ENCODE results near the gene CLCN6. TPM values are rescaled to one million over a fixed set of nuclear protein-coding genes. Genes with fewer than 3 reads are reported as not detected.

The CLCN6 gene
- total and polyA plus RNA-seq, 4 donors: 5.0 to 9.0 (median 6.5) TPM

DNA sequence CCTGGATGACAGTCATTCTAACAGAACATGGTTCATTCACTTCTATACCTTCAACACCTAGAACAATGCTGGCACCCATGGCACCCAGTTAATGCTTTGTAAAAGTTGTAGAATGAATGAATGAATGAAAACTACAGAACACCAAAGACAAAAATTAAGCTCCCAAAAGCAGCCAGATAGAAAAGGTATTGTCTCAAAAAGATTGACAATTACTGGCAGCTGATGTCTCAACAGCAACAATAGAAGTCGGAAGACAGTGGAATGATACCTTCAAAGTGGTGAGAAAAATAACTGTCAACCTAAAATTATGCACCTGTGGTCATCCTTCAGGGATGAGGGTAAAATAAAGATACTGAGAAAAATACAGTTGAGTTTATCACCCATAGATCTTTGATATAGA, 48.9 kb upstream of the CLCN6 start:
- Histone ChIP-seq H3K9me3 (ENCODE audit: control insufficient read depth in 4 of 4, low read length in 3 of 4) (no peaks in the 10 kb centered on the region), H3K27me3 (ENCODE audit: control insufficient read depth in 4 of 4, insufficient read depth in 4 of 4, low read length in 3 of 4) (peaks cover 0 to 6% (median 0%) of the 10 kb centered on the region in 4 donors), H3K4me1 (ENCODE audit: control insufficient read depth in 4 of 4, insufficient read depth in 4 of 4, low read length in 3 of 4) (peaks cover 0 to 4% (median 0%) of the 10 kb centered on the region in 4 donors), H3K4me3 (ENCODE audit: low read depth in 1 of 3, low read length in 3 of 3) (no peak overlapping the region), H3K9ac (ENCODE audit: low read depth in 1 of 2, low read length in 2 of 2) (no peak overlapping the region), H3K27ac (ENCODE audit: low read depth in 1 of 2, low read length in 2 of 2) (no peak overlapping the region), H3K36me3 (ENCODE audit: control insufficient read depth in 4 of 4, insufficient read depth in 3 of 4, low read depth in 1 of 4, low read length in 3 of 4) (no peaks in the 10 kb centered on the region)
- DNase-seq (ENCODE audit: low spot score): no peak
- no peak for TF ChIP-seq YY1 (IDR thresholded peaks at IDR 0.05)
- TF ChIP-seq, protein P1, sequence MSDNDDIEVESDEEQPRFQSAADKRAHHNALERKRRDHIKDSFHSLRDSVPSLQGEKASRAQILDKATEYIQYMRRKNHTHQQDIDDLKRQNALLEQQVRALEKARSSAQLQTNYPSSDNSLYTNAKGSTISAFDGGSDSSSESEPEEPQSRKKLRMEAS (IDR thresholded peaks at IDR 0.05): no peak
- TF ChIP-seq, protein P2, sequence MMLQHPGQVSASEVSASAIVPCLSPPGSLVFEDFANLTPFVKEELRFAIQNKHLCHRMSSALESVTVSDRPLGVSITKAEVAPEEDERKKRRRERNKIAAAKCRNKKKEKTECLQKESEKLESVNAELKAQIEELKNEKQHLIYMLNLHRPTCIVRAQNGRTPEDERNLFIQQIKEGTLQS (IDR thresholded peaks at IDR 0.05): no peak
- no peak for TF ChIP-seq JUND (IDR thresholded peaks at IDR 0.05)
- no peak for TF ChIP-seq TAF1 (conservative IDR thresholded peaks at IDR 0.05)
- TF ChIP-seq HNF4G (IDR thresholded peaks at IDR 0.05): no peak
- no peak for TF ChIP-seq NR2F2 (IDR thresholded peaks at IDR 0.05)
- no peak for TF ChIP-seq RAD21 (IDR thresholded peaks at IDR 0.05)
- TF ChIP-seq HNF4A (conservative IDR thresholded peaks at IDR 0.05): no peak
- WGBS: 96% methylated on average over 1 of the region's 1 CpG

DNA sequence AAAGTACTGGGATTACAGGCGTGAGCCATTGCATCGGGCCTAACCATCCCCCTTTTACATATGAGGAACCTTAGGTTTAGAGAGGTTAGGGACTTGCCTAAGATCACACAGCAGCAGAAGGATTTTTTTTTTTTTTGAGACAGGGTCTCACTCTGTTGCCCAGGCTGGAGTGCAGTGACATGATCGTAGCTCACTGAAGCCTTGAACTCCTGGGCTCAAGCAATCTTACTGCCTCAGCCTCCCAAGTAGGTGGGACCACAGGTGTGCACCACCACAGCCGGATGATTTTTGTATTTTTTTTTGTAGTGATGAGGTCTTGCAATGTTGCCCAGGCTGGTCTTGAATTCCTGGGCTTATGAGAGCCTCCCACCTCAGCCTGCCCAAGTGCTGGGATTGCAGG, 46.2 kb upstream of the CLCN6 start:
- Histone ChIP-seq H3K27ac (ENCODE audit: low read depth in 1 of 2, low read length in 2 of 2) (no peak overlapping the region), H3K36me3 (ENCODE audit: control insufficient read depth in 4 of 4, insufficient read depth in 3 of 4, low read depth in 1 of 4, low read length in 3 of 4) (no peaks in the 10 kb centered on the region), H3K9ac (ENCODE audit: low read depth in 1 of 2, low read length in 2 of 2) (no peak overlapping the region), H3K27me3 (ENCODE audit: control insufficient read depth in 4 of 4, insufficient read depth in 4 of 4, low read length in 3 of 4) (peaks cover 0 to 6% (median 0%) of the 10 kb centered on the region in 4 donors), H3K9me3 (ENCODE audit: control insufficient read depth in 4 of 4, low read length in 3 of 4) (no peaks in the 10 kb centered on the region), H3K4me3 (ENCODE audit: low read depth in 1 of 3, low read length in 3 of 3) (no peak overlapping the region), H3K4me1 (ENCODE audit: control insufficient read depth in 4 of 4, insufficient read depth in 4 of 4, low read length in 3 of 4) (peaks cover 0 to 5% (median 0%) of the 10 kb centered on the region in 4 donors)
- 92% methylated on average over 4 of the region's 4 CpGs for WGBS
- TF ChIP-seq GABPA (IDR thresholded peaks at IDR 0.05 in 1 of 2, conservative IDR thresholded peaks at IDR 0.05 in 1 of 2): no peak
- TF ChIP-seq FOXA1 (IDR thresholded peaks at IDR 0.05): no peak
- no peak for TF ChIP-seq JUND (IDR thresholded peaks at IDR 0.05)
- DNase-seq (ENCODE audit: low spot score): no peak

DNA sequence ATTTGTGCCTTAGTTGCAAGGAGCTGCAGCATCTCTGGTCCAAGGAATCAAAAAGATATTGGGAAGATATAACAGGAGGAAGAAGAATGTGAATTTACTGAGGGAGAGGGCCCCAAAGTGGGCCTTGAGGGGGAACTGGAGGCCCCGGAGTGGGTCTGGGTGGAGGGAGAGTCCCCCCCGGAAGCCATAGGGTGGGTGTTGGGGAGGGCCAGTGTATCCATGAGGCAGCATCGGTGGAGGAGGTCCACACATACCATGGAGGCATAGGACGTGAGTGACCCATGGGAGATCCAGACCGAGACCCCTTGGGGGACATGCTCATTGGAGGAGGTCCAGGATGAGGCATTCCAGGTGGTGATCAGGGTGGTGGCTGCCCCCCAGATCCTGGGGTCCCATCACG, 44.7 kb upstream of the CLCN6 start:
- TF ChIP-seq, protein P1 (IDR thresholded peaks at IDR 0.05): no peak

DNA sequence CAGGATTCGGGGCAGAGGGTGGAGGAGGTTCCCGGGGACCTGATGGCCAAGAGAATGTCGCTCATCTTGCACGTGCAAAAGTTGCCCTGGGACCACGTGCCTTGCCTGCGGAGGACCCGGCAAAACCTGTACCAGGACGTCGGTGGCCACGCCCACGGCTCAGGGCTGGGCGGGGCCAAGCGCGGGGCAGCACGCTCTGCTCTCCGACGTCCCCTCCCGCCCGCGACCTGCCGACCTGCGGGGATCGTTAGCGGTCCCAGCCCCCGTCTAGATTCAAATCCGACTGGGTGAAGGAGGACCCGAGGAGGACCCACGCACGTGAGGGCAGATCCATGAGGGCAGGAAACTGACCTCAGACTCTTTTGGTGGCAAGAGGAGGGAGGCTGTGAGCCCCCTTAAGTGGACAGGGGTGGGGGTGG, 44.0 kb upstream of the CLCN6 start, which contains the start of gene C1orf167:
TSS of gene C1orf167 (plus strand) at position 206 of the 419 bp plus-strand sequence. CDS start 2,208 bp downstream, outside the sequence.
- H3K27me3 ChIP-seq (ENCODE audit: control insufficient read depth in 4 of 4, insufficient read depth in 4 of 4, low read length in 3 of 4): peaks cover 0 to 6% (median 0%) of the 10 kb centered on the region in 4 donors
- WGBS: 7% methylated on average over 29 of the region's 29 CpGs
- H3K4me3 ChIP-seq (ENCODE audit: low read depth in 1 of 3, low read length in 3 of 3): no peak within 1 kb of the TSS
- H3K9ac ChIP-seq (ENCODE audit: low read depth in 1 of 2, low read length in 2 of 2): no peak within 1 kb of the TSS
- no peaks in the 10 kb centered on the region for H3K36me3 ChIP-seq (ENCODE audit: control insufficient read depth in 4 of 4, insufficient read depth in 3 of 4, low read depth in 1 of 4, low read length in 3 of 4)
- no peaks in the 10 kb centered on the region for H3K9me3 ChIP-seq (ENCODE audit: control insufficient read depth in 4 of 4, low read length in 3 of 4)
- no peak within 1 kb of the TSS for H3K27ac ChIP-seq (ENCODE audit: low read depth in 1 of 2, low read length in 2 of 2)
- DNase-seq (ENCODE audit: low spot score): peak; percentile 44
- TF ChIP-seq SP1 (IDR thresholded peaks at IDR 0.05): no peak
- no peak for TF ChIP-seq TAF1 (conservative IDR thresholded peaks at IDR 0.05)
- peaks cover 0 to 5% (median 0%) of the 10 kb centered on the region in 4 donors for H3K4me1 ChIP-seq (ENCODE audit: control insufficient read depth in 4 of 4, insufficient read depth in 4 of 4, low read length in 3 of 4)

More for the DNA sequence above, 44.7 kb upstream of the CLCN6 start:
- Histone ChIP-seq H3K36me3 (ENCODE audit: control insufficient read depth in 4 of 4, insufficient read depth in 3 of 4, low read depth in 1 of 4, low read length in 3 of 4) (no peaks in the 10 kb centered on the region), H3K27me3 (ENCODE audit: control insufficient read depth in 4 of 4, insufficient read depth in 4 of 4, low read length in 3 of 4) (peaks cover 0 to 6% (median 0%) of the 10 kb centered on the region in 4 donors), H3K9me3 (ENCODE audit: control insufficient read depth in 4 of 4, low read length in 3 of 4) (no peaks in the 10 kb centered on the region), H3K27ac (ENCODE audit: low read depth in 1 of 2, low read length in 2 of 2) (no peak overlapping the region), H3K4me1 (ENCODE audit: control insufficient read depth in 4 of 4, insufficient read depth in 4 of 4, low read length in 3 of 4) (peaks cover 0 to 5% (median 0%) of the 10 kb centered on the region in 4 donors), H3K9ac (ENCODE audit: low read depth in 1 of 2, low read length in 2 of 2) (no peak overlapping the region), H3K4me3 (ENCODE audit: low read depth in 1 of 3, low read length in 3 of 3) (no peak overlapping the region)
- WGBS: 84% methylated on average over 6 of the region's 6 CpGs
- DNase-seq (ENCODE audit: low spot score): no peak

Measured in liver (tissue), 9 donors.